ENCODE results near the gene FOXD4L6.
"Not testable (repeated sequence)": the region's sequence is repeated elsewhere in the genome, so short reads cannot be mapped to it uniquely, and the experiment has no call there.

The FOXD4L6 gene
- 0 reads per million in 3 donors for total RNA-seq

GRCh38 chr9:41128581-41128980 is at the start of gene FOXD4L6:
FOXD4L6 (minus strand) TSS chr9:41128681; CDS start chr9:41128383, 298 bp downstream.
- not testable (repeated sequence) for H3K27me3 ChIP-seq (replicated peaks; ENCODE audit: control insufficient read depth, insufficient read depth, low read length, poor library complexity, severe bottlenecking); H3K4me3 ChIP-seq (ENCODE audit: insufficient read depth, low read depth, low read length, poor library complexity, severe bottlenecking); DNase-seq; H3K9me3 ChIP-seq (ENCODE audit: control insufficient read depth, low read length); H3K27ac ChIP-seq (ENCODE audit: insufficient read depth, low read length, poor library complexity, severe bottlenecking); H3K36me3 ChIP-seq (ENCODE audit: control insufficient read depth, insufficient read depth, low read length); H3K4me1 ChIP-seq (ENCODE audit: control insufficient read depth, insufficient read depth, low read length, poor library complexity, severe bottlenecking)

- not testable (repeated sequence) for H3K9me3 ChIP-seq (ENCODE audit: control insufficient read depth, low read length); H3K27me3 ChIP-seq (replicated peaks; ENCODE audit: control insufficient read depth, insufficient read depth, low read length, poor library complexity, severe bottlenecking); H3K4me3 ChIP-seq (ENCODE audit: insufficient read depth, low read depth, low read length, poor library complexity, severe bottlenecking); DNase-seq; H3K27ac ChIP-seq (ENCODE audit: insufficient read depth, low read length, poor library complexity, severe bottlenecking); H3K36me3 ChIP-seq (ENCODE audit: control insufficient read depth, insufficient read depth, low read length); H3K4me1 ChIP-seq (ENCODE audit: control insufficient read depth, insufficient read depth, low read length, poor library complexity, severe bottlenecking)
Observed at GRCh38 chr9:41174994-41175393, 46.5 kb upstream of the FOXD4L6 start.

- not testable (repeated sequence) for DNase-seq; H3K4me1 ChIP-seq (ENCODE audit: control insufficient read depth, insufficient read depth, low read length, poor library complexity, severe bottlenecking); H3K4me3 ChIP-seq (ENCODE audit: insufficient read depth, low read depth, low read length, poor library complexity, severe bottlenecking); H3K27me3 ChIP-seq (replicated peaks; ENCODE audit: control insufficient read depth, insufficient read depth, low read length, poor library complexity, severe bottlenecking); H3K36me3 ChIP-seq (ENCODE audit: control insufficient read depth, insufficient read depth, low read length); H3K27ac ChIP-seq (ENCODE audit: insufficient read depth, low read length, poor library complexity, severe bottlenecking); H3K9me3 ChIP-seq (ENCODE audit: control insufficient read depth, low read length)
Observed at GRCh38 chr9:41150116-41150515, 21.6 kb upstream of the FOXD4L6 start.

GRCh38 chr9:41141878-41142277 is 13.4 kb upstream of the FOXD4L6 start:
- not testable (repeated sequence) for H3K4me1 ChIP-seq (ENCODE audit: control insufficient read depth, insufficient read depth, low read length, poor library complexity, severe bottlenecking)

GRCh38 chr9:41126746-41127446 is 1.6 kb downstream of the FOXD4L6 start:
- not testable (repeated sequence) for H3K36me3 ChIP-seq (ENCODE audit: control insufficient read depth, insufficient read depth, low read length); H3K9me3 ChIP-seq (ENCODE audit: control insufficient read depth, low read length); H3K4me1 ChIP-seq (ENCODE audit: control insufficient read depth, insufficient read depth, low read length, poor library complexity, severe bottlenecking); H3K27me3 ChIP-seq (replicated peaks; ENCODE audit: control insufficient read depth, insufficient read depth, low read length, poor library complexity, severe bottlenecking); H3K4me3 ChIP-seq (ENCODE audit: insufficient read depth, low read depth, low read length, poor library complexity, severe bottlenecking); H3K27ac ChIP-seq (ENCODE audit: insufficient read depth, low read length, poor library complexity, severe bottlenecking); DNase-seq

More at GRCh38 chr9:41141878-41142277, 13.4 kb upstream of the FOXD4L6 start:
- H3K9me3 ChIP-seq (ENCODE audit: control insufficient read depth, low read length); H3K36me3 ChIP-seq (ENCODE audit: control insufficient read depth, insufficient read depth, low read length); H3K27ac ChIP-seq (ENCODE audit: insufficient read depth, low read length, poor library complexity, severe bottlenecking); DNase-seq; H3K27me3 ChIP-seq (replicated peaks; ENCODE audit: control insufficient read depth, insufficient read depth, low read length, poor library complexity, severe bottlenecking); H3K4me3 ChIP-seq (ENCODE audit: insufficient read depth, low read depth, low read length, poor library complexity, severe bottlenecking): not testable (repeated sequence)

GRCh38 chr9:41125936-41126335 is 2.5 kb downstream of the FOXD4L6 start:
- not testable (repeated sequence) for H3K27ac ChIP-seq (ENCODE audit: insufficient read depth, low read length, poor library complexity, severe bottlenecking); H3K27me3 ChIP-seq (replicated peaks; ENCODE audit: control insufficient read depth, insufficient read depth, low read length, poor library complexity, severe bottlenecking); H3K4me1 ChIP-seq (ENCODE audit: control insufficient read depth, insufficient read depth, low read length, poor library complexity, severe bottlenecking); H3K9me3 ChIP-seq (ENCODE audit: control insufficient read depth, low read length); DNase-seq; H3K4me3 ChIP-seq (ENCODE audit: insufficient read depth, low read depth, low read length, poor library complexity, severe bottlenecking); H3K36me3 ChIP-seq (ENCODE audit: control insufficient read depth, insufficient read depth, low read length)

GRCh38 chr9:41125109-41125658 is 3.3 kb downstream of the FOXD4L6 start:
- H3K36me3 ChIP-seq (ENCODE audit: control insufficient read depth, insufficient read depth, low read length); H3K4me3 ChIP-seq (ENCODE audit: insufficient read depth, low read depth, low read length, poor library complexity, severe bottlenecking); H3K9me3 ChIP-seq (ENCODE audit: control insufficient read depth, low read length); H3K27me3 ChIP-seq (replicated peaks; ENCODE audit: control insufficient read depth, insufficient read depth, low read length, poor library complexity, severe bottlenecking); H3K4me1 ChIP-seq (ENCODE audit: control insufficient read depth, insufficient read depth, low read length, poor library complexity, severe bottlenecking); H3K27ac ChIP-seq (ENCODE audit: insufficient read depth, low read length, poor library complexity, severe bottlenecking); DNase-seq: not testable (repeated sequence)

- not testable (repeated sequence) for H3K4me3 ChIP-seq (ENCODE audit: insufficient read depth, low read depth, low read length, poor library complexity, severe bottlenecking); H3K4me1 ChIP-seq (ENCODE audit: control insufficient read depth, insufficient read depth, low read length, poor library complexity, severe bottlenecking); H3K9me3 ChIP-seq (ENCODE audit: control insufficient read depth, low read length); H3K27me3 ChIP-seq (replicated peaks; ENCODE audit: control insufficient read depth, insufficient read depth, low read length, poor library complexity, severe bottlenecking); H3K36me3 ChIP-seq (ENCODE audit: control insufficient read depth, insufficient read depth, low read length); H3K27ac ChIP-seq (ENCODE audit: insufficient read depth, low read length, poor library complexity, severe bottlenecking); DNase-seq
Observed at GRCh38 chr9:41124250-41125108, 4.0 kb downstream of the FOXD4L6 start.

- H3K36me3 ChIP-seq (ENCODE audit: control insufficient read depth, insufficient read depth, low read length); H3K4me1 ChIP-seq (ENCODE audit: control insufficient read depth, insufficient read depth, low read length, poor library complexity, severe bottlenecking); H3K27ac ChIP-seq (ENCODE audit: insufficient read depth, low read length, poor library complexity, severe bottlenecking); H3K27me3 ChIP-seq (replicated peaks; ENCODE audit: control insufficient read depth, insufficient read depth, low read length, poor library complexity, severe bottlenecking); H3K9me3 ChIP-seq (ENCODE audit: control insufficient read depth, low read length); DNase-seq; H3K4me3 ChIP-seq (ENCODE audit: insufficient read depth, low read depth, low read length, poor library complexity, severe bottlenecking): not testable (repeated sequence)
Observed at GRCh38 chr9:41123812-41124211, 4.7 kb downstream of the FOXD4L6 start.

- not testable (repeated sequence) for DNase-seq
Observed at GRCh38 chr9:41123396-41123795, 5.1 kb downstream of the FOXD4L6 start.

More at GRCh38 chr9:41123396-41123795, 5.1 kb downstream of the FOXD4L6 start:
- H3K27me3 ChIP-seq (replicated peaks; ENCODE audit: control insufficient read depth, insufficient read depth, low read length, poor library complexity, severe bottlenecking); H3K4me1 ChIP-seq (ENCODE audit: control insufficient read depth, insufficient read depth, low read length, poor library complexity, severe bottlenecking); H3K4me3 ChIP-seq (ENCODE audit: insufficient read depth, low read depth, low read length, poor library complexity, severe bottlenecking); H3K9me3 ChIP-seq (ENCODE audit: control insufficient read depth, low read length); H3K27ac ChIP-seq (ENCODE audit: insufficient read depth, low read length, poor library complexity, severe bottlenecking); H3K36me3 ChIP-seq (ENCODE audit: control insufficient read depth, insufficient read depth, low read length): not testable (repeated sequence)
